H1 (cell line): Measurements from ENCODE around the gene ARRDC2.

Experiments used
- EZH2 ChIP-seq: fragments of 200-600 bp; sonication (generic); IDR thresholded peaks from 2 replicates; pipeline ENCODE4 v1.7.1; 2012; ENCODE audit warnings: low read depth, mild to moderate bottlenecking, moderate library complexity, low read length, inconsistent platforms; ENCODE audit not compliant: severe bottlenecking
- GABPA ChIP-seq: IDR thresholded peaks from 2 replicates; pipeline ENCODE4 v1.6.1; 2011; ENCODE audit warnings: mild to moderate bottlenecking, low read length, moderate library complexity, borderline replicate concordance; ENCODE audit not compliant: insufficient read depth
- RAD21 ChIP-seq, 2 experiments: IDR thresholded peaks in 1 of 2; conservative IDR thresholded peaks in 1 of 2; 2 replicates each; pipeline ENCODE4 v1.6.1; 2011; ENCODE audit warnings: low read depth in 2 of 2, low read length in 2 of 2, improper control_type of control experiment in 1 of 2, inconsistent platforms in 1 of 2, mild to moderate bottlenecking in 1 of 2, moderate library complexity in 1 of 2
- SP4 ChIP-seq: IDR thresholded peaks from 2 replicates; pipeline ENCODE4 v1.6.1; 2012; ENCODE audit warnings: low read length, inconsistent platforms

- TF ChIP-seq EZH2 (no peak), RAD21 (IDR thresholded peaks at IDR 0.05 in 1 of 2, conservative IDR thresholded peaks at IDR 0.05 in 1 of 2; ENCODE audit: low read depth in 2 of 2, low read length in 2 of 2) (no peak), GABPA (no peak), SP4 (no peak)
Measured at GRCh38 chr19:18059297-18059696, 51.3 kb downstream of the ARRDC2 start.
